ENCODE measurements around the gene STMP1.

- TF ChIP-seq POLR2A (IDR thresholded peaks at IDR 0.05; ENCODE audit: low read length) (no peak), USF2 (IDR thresholded peaks at IDR 0.05) (no peak), ESRRA (IDR thresholded peaks at IDR 0.05; ENCODE audit: borderline replicate concordance, low read length) (no peak), HES2 (IDR thresholded peaks at IDR 0.05) (no peak), HDAC2 (IDR thresholded peaks at IDR 0.05) (no peak), CBX8 (IDR thresholded peaks at IDR 0.05) (no peak), RFX5 (IDR thresholded peaks at IDR 0.05) (no peak), CBX2 (IDR thresholded peaks at IDR 0.05; ENCODE audit: borderline replicate concordance, low read depth) (no peak), EP300 (IDR thresholded peaks at IDR 0.05) (no peak), SREBF2 (IDR thresholded peaks at IDR 0.05) (no peak), FOSL2 (IDR thresholded peaks at IDR 0.05) (no peak), FOSL2 (CRISPR knock-in tag; IDR thresholded peaks at IDR 0.05) (no peak)
- TF ChIP-seq, protein P1, sequence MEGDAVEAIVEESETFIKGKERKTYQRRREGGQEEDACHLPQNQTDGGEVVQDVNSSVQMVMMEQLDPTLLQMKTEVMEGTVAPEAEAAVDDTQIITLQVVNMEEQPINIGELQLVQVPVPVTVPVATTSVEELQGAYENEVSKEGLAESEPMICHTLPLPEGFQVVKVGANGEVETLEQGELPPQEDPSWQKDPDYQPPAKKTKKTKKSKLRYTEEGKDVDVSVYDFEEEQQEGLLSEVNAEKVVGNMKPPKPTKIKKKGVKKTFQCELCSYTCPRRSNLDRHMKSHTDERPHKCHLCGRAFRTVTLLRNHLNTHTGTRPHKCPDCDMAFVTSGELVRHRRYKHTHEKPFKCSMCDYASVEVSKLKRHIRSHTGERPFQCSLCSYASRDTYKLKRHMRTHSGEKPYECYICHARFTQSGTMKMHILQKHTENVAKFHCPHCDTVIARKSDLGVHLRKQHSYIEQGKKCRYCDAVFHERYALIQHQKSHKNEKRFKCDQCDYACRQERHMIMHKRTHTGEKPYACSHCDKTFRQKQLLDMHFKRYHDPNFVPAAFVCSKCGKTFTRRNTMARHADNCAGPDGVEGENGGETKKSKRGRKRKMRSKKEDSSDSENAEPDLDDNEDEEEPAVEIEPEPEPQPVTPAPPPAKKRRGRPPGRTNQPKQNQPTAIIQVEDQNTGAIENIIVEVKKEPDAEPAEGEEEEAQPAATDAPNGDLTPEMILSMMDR (IDR thresholded peaks at IDR 0.05) = no peak
- TF ChIP-seq, protein P2, sequence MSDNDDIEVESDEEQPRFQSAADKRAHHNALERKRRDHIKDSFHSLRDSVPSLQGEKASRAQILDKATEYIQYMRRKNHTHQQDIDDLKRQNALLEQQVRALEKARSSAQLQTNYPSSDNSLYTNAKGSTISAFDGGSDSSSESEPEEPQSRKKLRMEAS (IDR thresholded peaks at IDR 0.05) = no peak
Measured at GRCh38 chr7:135718794-135719437, 56.6 kb downstream of the STMP1 start.

All from A549 (cell line).